HEK293 (cell line): ENCODE measurements around the gene COBL.

ENCODE experiments used
- CTCF ChIA-PET: fragments of 350-600 bp; formaldehyde crosslinking; extraction: SDS; loops from one replicate; lab custom pipeline; 2021; ENCODE audit warnings: antibody characterized with exemption; lab: Yijun Ruan, JAX
- POLR2A ChIA-PET: fragments of 300-600 bp; formaldehyde crosslinking; extraction: SDS; loops from one replicate; lab custom pipeline; 2020; ENCODE audit warnings: antibody characterized with exemption, inconsistent platforms; lab: Yijun Ruan, JAX
- H3K27ac ChIP-seq: fragments of 200-500 bp; sonication (Bioruptor generic); 2 replicates; pipeline ENCODE4 v1.5.1; 2014; ENCODE audit warnings: low read depth, low read length, control low read depth, inconsistent platforms; ENCODE audit errors: extremely low read depth
- H3K36me3 ChIP-seq, 2 experiments: fragments of 200-500 bp in 1 of 2; sonication (Bioruptor generic) in 1 of 2; 1 replicate in 1 of 2; 2 replicates in 1 of 2; pipeline ENCODE4 v1.5.1; 2014 to 2017; ENCODE audit warnings: inconsistent platforms in 2 of 2, low read length in 2 of 2; ENCODE audit not compliant: control insufficient read depth in 2 of 2, insufficient read depth in 1 of 2
- H3K4me1 ChIP-seq: fragments of 200-500 bp; sonication (Bioruptor generic); 2 replicates; pipeline ENCODE4 v1.5.1; 2014; ENCODE audit warnings: mild to moderate bottlenecking, low read length, inconsistent platforms; ENCODE audit not compliant: control insufficient read depth, insufficient read depth
- H3K4me3 ChIP-seq: 2 replicates; pipeline ENCODE4 v1.5.1; 2011; ENCODE audit warnings: low read depth, mild to moderate bottlenecking, control low read depth, low read length, moderate library complexity
- H3K9me3 ChIP-seq: fragments of 200-500 bp; sonication (Bioruptor generic); 2 replicates; pipeline ENCODE4 v1.5.1; 2014; ENCODE audit warnings: low read depth, low read length, inconsistent platforms; ENCODE audit not compliant: control insufficient read depth, insufficient read depth
- FEZF1 ChIP-seq: fragments of 450-650 bp; formaldehyde crosslinking; IDR thresholded peaks from 2 replicates; pipeline ENCODE4 v1.5.1; 2016; ENCODE audit warnings: missing biosample characterization, missing genetic modification characterization
- GFI1B ChIP-seq: fragments of 450-650 bp; formaldehyde crosslinking; IDR thresholded peaks from 2 replicates; pipeline ENCODE4 v1.5.1; 2016; ENCODE audit warnings: missing biosample characterization, missing genetic modification characterization
- GLIS1 ChIP-seq: fragments of 450-650 bp; formaldehyde crosslinking; IDR thresholded peaks from 2 replicates; pipeline ENCODE4 v1.5.1; 2016; ENCODE audit warnings: missing biosample characterization, missing genetic modification characterization
- KLF7 ChIP-seq: fragments of 450-650 bp; formaldehyde crosslinking; IDR thresholded peaks from 2 replicates; pipeline ENCODE4 v1.5.1; 2016; ENCODE audit warnings: missing biosample characterization, missing genetic modification characterization, borderline replicate concordance
- KLF9 ChIP-seq: fragments of 450-650 bp; formaldehyde crosslinking; IDR thresholded peaks from 2 replicates; pipeline ENCODE4 v1.5.1; 2016; ENCODE audit warnings: missing biosample characterization, missing genetic modification characterization, low read depth
- PRDM1 ChIP-seq: fragments of 450-650 bp; formaldehyde crosslinking; IDR thresholded peaks from 2 replicates; pipeline ENCODE4; 2016; ENCODE audit warnings: missing biosample characterization, missing genetic modification characterization
- REPIN1 ChIP-seq: fragments of 450-650 bp; formaldehyde crosslinking; IDR thresholded peaks from 2 replicates; pipeline ENCODE4 v1.5.1; 2017; ENCODE audit warnings: missing biosample characterization, missing genetic modification characterization, low read depth
- TRIM28 ChIP-seq: IDR thresholded peaks from 2 replicates; pipeline ENCODE4 v1.6.1; 2011; ENCODE audit warnings: low read length, control low read depth, borderline replicate concordance
- TSHZ1 ChIP-seq: fragments of 450-650 bp; formaldehyde crosslinking; IDR thresholded peaks from 2 replicates; pipeline ENCODE4 v1.5.1; 2016; ENCODE audit warnings: missing biosample characterization, missing genetic modification characterization, borderline replicate concordance
- ZBTB17 ChIP-seq: fragments of 450-650 bp; formaldehyde crosslinking; IDR thresholded peaks from 2 replicates; pipeline ENCODE4 v1.5.1; 2016; ENCODE audit warnings: missing biosample characterization, missing genetic modification characterization
- ZBTB7A ChIP-seq: fragments of 450-650 bp; formaldehyde crosslinking; IDR thresholded peaks from 2 replicates; pipeline ENCODE4 v1.5.1; 2016; ENCODE audit warnings: low read depth, missing biosample characterization, missing genetic modification characterization
- ZIC2 ChIP-seq: fragments of 450-650 bp; formaldehyde crosslinking; IDR thresholded peaks from 2 replicates; pipeline ENCODE4 v1.5.1; 2016; ENCODE audit warnings: missing biosample characterization, missing genetic modification characterization
- ZNF133 ChIP-seq: fragments of 450-650 bp; formaldehyde crosslinking; IDR thresholded peaks from 2 replicates; pipeline ENCODE4 v1.5.1; 2016; ENCODE audit warnings: missing biosample characterization, missing genetic modification characterization
- ZNF148 ChIP-seq: fragments of 450-650 bp; formaldehyde crosslinking; IDR thresholded peaks from 2 replicates; pipeline ENCODE4 v1.5.0; 2017; ENCODE audit warnings: missing biosample characterization, missing genetic modification characterization, borderline replicate concordance
- ZNF169 ChIP-seq: fragments of 450-650 bp; formaldehyde crosslinking; IDR thresholded peaks from 2 replicates; pipeline ENCODE4 v1.5.1; 2016; ENCODE audit warnings: missing biosample characterization, missing genetic modification characterization
- ZNF19 ChIP-seq: fragments of 450-650 bp; formaldehyde crosslinking; IDR thresholded peaks from 2 replicates; pipeline ENCODE4; 2016; ENCODE audit warnings: missing biosample characterization, missing genetic modification characterization, low read depth
- ZNF23 ChIP-seq: fragments of 450-650 bp; formaldehyde crosslinking; IDR thresholded peaks from 2 replicates; pipeline ENCODE4 v1.5.1; 2016; ENCODE audit warnings: missing biosample characterization, missing genetic modification characterization, borderline replicate concordance
- ZNF302 ChIP-seq: fragments of 450-650 bp; formaldehyde crosslinking; IDR thresholded peaks from 2 replicates; pipeline ENCODE4 v1.5.1; 2016; ENCODE audit warnings: missing biosample characterization, missing genetic modification characterization, low read depth
- ZNF521 ChIP-seq: fragments of 450-650 bp; formaldehyde crosslinking; IDR thresholded peaks from 2 replicates; pipeline ENCODE4 v1.5.1; 2017; ENCODE audit warnings: missing biosample characterization, mild to moderate bottlenecking, missing genetic modification characterization
- ZNF585B ChIP-seq: fragments of 450-650 bp; formaldehyde crosslinking; IDR thresholded peaks from 2 replicates; pipeline ENCODE4 v1.5.1; 2016; ENCODE audit warnings: missing biosample characterization, missing genetic modification characterization
- ZNF596 ChIP-seq: fragments of 450-650 bp; IDR thresholded peaks from 2 replicates; pipeline ENCODE4 v1.5.0; 2018; ENCODE audit warnings: missing biosample characterization, mild to moderate bottlenecking, missing genetic modification characterization, moderate library complexity
- ZNF654 ChIP-seq: fragments of 450-650 bp; formaldehyde crosslinking; IDR thresholded peaks from 2 replicates; pipeline ENCODE4 v1.5.1; 2016; ENCODE audit warnings: low read depth, missing biosample characterization, missing genetic modification characterization
- ZNF76 ChIP-seq: fragments of 450-650 bp; formaldehyde crosslinking; IDR thresholded peaks from 2 replicates; pipeline ENCODE4; 2016; ENCODE audit warnings: low read depth, missing biosample characterization, missing genetic modification characterization, borderline replicate concordance
- ZNF843 ChIP-seq: fragments of 450-650 bp; formaldehyde crosslinking; IDR thresholded peaks from 2 replicates; pipeline ENCODE4 v1.5.1; 2016; ENCODE audit warnings: missing biosample characterization, missing genetic modification characterization
- TF ChIP-seq, protein P1 (sequence below): fragments of 450-650 bp; formaldehyde crosslinking; IDR thresholded peaks from 2 replicates; pipeline ENCODE4 v1.5.1; 2016; ENCODE audit warnings: missing biosample characterization, missing genetic modification characterization
- TF ChIP-seq, protein P2 (sequence below): fragments of 450-650 bp; formaldehyde crosslinking; IDR thresholded peaks from 2 replicates; pipeline ENCODE4 v1.5.1; 2016; ENCODE audit warnings: missing biosample characterization, missing genetic modification characterization
- TF ChIP-seq, protein P3 (sequence below): fragments of 450-650 bp; formaldehyde crosslinking; IDR thresholded peaks from 2 replicates; pipeline ENCODE4 v1.5.1; 2016; ENCODE audit warnings: missing biosample characterization, missing genetic modification characterization

The COBL gene

DNA sequence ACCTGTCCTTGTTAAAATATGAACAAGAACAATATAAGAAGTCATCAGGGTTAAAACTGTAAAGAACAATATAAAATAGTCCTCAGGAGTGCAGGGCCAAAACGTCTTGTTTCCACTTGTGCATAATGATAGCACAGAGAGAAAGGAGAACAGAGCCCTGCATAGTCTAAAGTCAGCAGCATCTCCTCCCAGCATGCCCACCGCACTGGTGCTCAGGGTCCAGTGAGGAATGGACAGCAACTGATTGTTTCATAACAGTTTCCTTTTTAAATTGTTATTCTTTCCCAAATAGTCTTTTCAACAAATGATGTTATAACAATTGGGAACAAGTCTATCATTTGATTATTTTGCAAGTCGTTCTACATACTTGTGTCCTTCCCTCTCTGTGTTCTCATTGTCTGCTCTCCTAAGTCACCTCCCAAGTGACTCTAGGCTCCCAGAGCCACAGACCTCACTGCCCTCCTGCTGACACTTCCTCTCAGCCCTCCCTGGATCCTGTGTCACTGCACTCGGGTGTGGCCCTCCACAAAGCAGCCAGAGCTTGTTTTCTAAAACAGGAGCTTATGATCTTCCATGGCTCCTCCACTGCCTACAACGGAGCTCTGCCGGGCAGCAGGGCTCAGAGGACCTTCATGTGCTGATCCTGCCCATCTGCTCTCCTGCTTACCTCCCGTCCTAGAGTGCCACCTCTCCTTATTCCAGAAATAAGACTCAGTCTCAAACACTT is 27.6 kb downstream of the COBL start:
- H3K9me3 ChIP-seq = no peaks in the 10 kb centered on the region
- POLR2A ChIA-PET = interaction anchor here (0.6 kb wide), 1 partner anchor 188 kb away, joined by 3 read pairs; no protein-coding TSS in a partner anchor
- TF ChIP-seq TRIM28 (no peak), GFI1B (tag by site-specific recombination) (no peak), ZNF654 (no peak), ZNF843 (tag by site-specific recombination) (no peak), GLIS1 (peak; percentile 62), ZBTB7A (no peak), REPIN1 (tag by site-specific recombination) (no peak), KLF9 (tag by site-specific recombination) (no peak), ZNF76 (no peak), FEZF1 (tag by site-specific recombination) (no peak), ZBTB17 (tag by site-specific recombination) (peak; percentile 45; the same call in 1 of the 2 replicates), ZNF23 (no peak), ZNF302 (tag by site-specific recombination) (no peak), ZNF169 (no peak), PRDM1 (tag by site-specific recombination) (no peak), ZNF521 (tag by site-specific recombination) (no peak), ZNF133 (no peak), ZNF585B (tag by site-specific recombination) (no peak), ZNF596 (tag by site-specific recombination) (no peak), KLF7 (tag by site-specific recombination) (no peak), ZNF148 (tag by site-specific recombination) (no peak), TSHZ1 (no peak), ZIC2 (tag by site-specific recombination) (0 out of 2 replicates have a peak, but pooled peaks have one; percentile 8), ZNF19 (tag by site-specific recombination) (no peak)
- TF ChIP-seq, protein P1, sequence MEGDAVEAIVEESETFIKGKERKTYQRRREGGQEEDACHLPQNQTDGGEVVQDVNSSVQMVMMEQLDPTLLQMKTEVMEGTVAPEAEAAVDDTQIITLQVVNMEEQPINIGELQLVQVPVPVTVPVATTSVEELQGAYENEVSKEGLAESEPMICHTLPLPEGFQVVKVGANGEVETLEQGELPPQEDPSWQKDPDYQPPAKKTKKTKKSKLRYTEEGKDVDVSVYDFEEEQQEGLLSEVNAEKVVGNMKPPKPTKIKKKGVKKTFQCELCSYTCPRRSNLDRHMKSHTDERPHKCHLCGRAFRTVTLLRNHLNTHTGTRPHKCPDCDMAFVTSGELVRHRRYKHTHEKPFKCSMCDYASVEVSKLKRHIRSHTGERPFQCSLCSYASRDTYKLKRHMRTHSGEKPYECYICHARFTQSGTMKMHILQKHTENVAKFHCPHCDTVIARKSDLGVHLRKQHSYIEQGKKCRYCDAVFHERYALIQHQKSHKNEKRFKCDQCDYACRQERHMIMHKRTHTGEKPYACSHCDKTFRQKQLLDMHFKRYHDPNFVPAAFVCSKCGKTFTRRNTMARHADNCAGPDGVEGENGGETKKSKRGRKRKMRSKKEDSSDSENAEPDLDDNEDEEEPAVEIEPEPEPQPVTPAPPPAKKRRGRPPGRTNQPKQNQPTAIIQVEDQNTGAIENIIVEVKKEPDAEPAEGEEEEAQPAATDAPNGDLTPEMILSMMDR (tag by site-specific recombination) = no peak
- TF ChIP-seq, protein P2, sequence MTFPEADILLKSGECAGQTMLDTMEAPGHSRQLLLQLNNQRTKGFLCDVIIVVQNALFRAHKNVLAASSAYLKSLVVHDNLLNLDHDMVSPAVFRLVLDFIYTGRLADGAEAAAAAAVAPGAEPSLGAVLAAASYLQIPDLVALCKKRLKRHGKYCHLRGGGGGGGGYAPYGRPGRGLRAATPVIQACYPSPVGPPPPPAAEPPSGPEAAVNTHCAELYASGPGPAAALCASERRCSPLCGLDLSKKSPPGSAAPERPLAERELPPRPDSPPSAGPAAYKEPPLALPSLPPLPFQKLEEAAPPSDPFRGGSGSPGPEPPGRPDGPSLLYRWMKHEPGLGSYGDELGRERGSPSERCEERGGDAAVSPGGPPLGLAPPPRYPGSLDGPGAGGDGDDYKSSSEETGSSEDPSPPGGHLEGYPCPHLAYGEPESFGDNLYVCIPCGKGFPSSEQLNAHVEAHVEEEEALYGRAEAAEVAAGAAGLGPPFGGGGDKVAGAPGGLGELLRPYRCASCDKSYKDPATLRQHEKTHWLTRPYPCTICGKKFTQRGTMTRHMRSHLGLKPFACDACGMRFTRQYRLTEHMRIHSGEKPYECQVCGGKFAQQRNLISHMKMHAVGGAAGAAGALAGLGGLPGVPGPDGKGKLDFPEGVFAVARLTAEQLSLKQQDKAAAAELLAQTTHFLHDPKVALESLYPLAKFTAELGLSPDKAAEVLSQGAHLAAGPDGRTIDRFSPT (tag by site-specific recombination) = no peak
- TF ChIP-seq, protein P3, sequence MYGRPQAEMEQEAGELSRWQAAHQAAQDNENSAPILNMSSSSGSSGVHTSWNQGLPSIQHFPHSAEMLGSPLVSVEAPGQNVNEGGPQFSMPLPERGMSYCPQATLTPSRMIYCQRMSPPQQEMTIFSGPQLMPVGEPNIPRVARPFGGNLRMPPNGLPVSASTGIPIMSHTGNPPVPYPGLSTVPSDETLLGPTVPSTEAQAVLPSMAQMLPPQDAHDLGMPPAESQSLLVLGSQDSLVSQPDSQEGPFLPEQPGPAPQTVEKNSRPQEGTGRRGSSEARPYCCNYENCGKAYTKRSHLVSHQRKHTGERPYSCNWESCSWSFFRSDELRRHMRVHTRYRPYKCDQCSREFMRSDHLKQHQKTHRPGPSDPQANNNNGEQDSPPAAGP (tag by site-specific recombination) = no peak
- TF ChIP-seq, all 188 proteins: peak for 3
- no peak overlapping the region for H3K4me3 ChIP-seq
- CTCF ChIA-PET = interaction anchor here (0.6 kb wide), 1 partner anchor 435 kb away, joined by 3 read pairs; no protein-coding TSS in a partner anchor
- H3K36me3 ChIP-seq = no peaks in the 10 kb centered on the region
- no peak overlapping the region for H3K27ac ChIP-seq
- H3K4me1 ChIP-seq = peaks cover 8% of the 10 kb centered on the region
